Measurements from ENCODE around the gene TMEM69.
"Not testable (repeated sequence)": the region's sequence is repeated elsewhere in the genome, so short reads cannot be mapped to it uniquely, and the experiment has no call there.

The TMEM69 gene, protein sequence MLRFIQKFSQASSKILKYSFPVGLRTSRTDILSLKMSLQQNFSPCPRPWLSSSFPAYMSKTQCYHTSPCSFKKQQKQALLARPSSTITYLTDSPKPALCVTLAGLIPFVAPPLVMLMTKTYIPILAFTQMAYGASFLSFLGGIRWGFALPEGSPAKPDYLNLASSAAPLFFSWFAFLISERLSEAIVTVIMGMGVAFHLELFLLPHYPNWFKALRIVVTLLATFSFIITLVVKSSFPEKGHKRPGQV

GRCh38 chr1:45687754-45688740 lies at the start of gene TMEM69:
Gene TMEM69, plus strand, starts transcription at chr1:45688181. Its CDS starts 2,888 bp downstream, at chr1:45691069.
- peak; percentile 93 for DNase-seq (ENCODE audit: low spot score)

GRCh38 chr1:45640293-45640692 lies 47.7 kb upstream of the TMEM69 start:
- DNase-seq (ENCODE audit: low spot score) = no peak

DNA sequence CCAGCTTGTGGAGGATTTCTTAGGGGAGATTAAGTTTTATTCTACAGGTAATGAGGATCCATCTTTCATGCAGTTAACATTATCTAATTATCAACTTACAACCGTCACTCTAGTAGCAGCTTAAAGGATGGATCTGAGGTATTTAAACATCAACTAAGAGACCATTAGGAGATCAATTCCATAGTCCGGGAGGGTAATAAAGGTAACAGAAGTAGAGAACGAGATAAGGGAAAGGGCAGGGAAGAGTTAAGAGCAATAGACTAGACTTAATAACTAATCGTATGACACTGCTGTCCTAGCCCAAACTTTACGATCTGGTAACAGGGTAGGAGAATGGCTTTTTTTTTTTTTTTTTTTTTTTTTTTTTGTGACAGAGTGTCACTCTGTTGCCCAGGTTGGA lies 44.7 kb upstream of the TMEM69 start:
- DNase-seq (ENCODE audit: low spot score) = no peak

DNA sequence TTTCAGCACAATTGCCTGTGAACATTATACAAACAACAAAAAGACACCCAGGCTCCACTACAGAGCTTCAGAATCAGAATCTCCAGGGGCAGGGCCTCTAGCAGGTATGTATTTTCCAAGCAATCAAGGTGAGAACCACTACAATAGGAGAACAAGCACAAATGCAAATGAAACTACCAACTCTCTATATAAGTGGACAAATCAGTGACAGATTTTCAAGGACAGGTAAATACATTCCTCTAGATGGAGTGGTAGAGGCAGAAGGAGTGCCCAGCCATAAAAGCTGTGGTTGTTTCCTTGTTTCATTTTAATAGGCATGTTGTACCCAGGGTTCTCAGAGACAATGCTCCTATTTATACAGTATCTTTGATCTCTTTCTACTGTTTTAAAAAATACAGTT lies 44.0 kb upstream of the TMEM69 start:
- DNase-seq (ENCODE audit: low spot score) = peak; percentile 33

DNA sequence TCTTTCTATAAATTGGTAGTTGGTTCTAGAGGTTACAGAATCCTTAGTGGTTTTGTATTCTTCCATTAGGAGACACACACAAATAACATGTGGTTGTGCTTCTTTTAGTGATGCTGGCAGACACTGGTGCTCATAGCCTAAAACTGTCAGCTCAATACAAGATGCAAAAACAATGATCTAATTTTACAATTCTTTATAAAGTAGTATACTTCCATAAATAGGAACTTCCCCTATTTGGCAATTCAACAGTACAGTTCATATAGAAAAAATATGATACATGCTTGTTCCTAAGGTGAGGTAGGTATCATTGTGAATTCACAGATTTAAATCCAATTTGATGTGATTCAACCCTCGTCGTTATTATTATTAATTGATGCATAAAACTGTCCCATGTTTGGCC lies 43.3 kb upstream of the TMEM69 start:
- DNase-seq (ENCODE audit: low spot score) = peak; percentile 40

GRCh38 chr1:45647248-45648021 lies 40.5 kb upstream of the TMEM69 start:
- DNase-seq (ENCODE audit: low spot score) = no peak

GRCh38 chr1:45654540-45655280 lies 33.3 kb upstream of the TMEM69 start:
- DNase-seq (ENCODE audit: low spot score) = no peak

DNA sequence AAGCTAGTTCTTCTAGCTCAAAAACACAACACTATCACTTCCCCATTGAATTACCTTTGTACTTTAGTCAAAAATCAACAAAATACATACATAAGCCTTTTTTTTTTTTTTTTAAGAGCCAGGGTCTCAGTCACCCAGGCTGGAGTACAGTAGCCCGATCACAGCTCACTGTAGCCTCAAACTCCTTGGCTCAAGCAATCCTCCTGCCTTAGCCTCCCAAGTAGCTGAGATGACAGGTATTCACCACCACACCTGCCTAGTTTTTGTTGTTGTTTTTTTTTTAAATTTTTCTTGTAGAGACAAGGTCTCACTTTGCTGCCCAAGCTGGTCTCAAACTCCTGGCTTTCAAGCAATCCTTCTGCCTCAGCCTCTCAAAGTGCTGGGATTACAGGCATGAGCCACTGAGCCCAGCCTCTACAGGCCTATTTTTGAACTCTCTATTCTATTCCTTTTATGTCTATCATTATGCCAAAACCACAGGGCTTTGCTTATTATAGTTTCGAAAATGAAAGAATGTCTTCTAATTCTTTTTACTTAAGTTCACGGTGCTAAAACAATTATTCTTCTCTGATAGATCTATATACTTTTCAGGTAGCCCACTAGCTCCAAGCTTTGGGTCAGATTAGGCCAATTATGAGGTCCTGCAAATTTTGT lies 31.3 kb upstream of the TMEM69 start:
- DNase-seq (ENCODE audit: low spot score) = no peak

DNA sequence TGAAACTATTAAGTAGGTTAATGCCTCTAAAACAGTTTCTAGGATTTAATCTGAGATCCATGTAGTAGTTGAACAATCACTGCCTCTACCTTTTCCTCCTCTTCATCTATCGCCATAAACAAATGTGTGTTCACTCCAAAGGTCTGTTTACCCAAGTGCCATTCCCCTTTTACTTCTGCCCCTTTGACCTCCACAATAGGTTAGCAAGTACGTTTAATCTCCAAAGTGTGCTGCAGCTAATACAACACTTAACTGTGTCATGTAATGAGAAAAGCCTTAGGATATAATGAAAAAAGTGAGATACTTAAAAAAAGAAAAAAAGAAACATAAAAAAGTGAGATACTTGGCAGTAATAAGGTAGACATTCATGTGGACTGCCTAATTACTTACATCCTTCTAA lies 29.8 kb upstream of the TMEM69 start:
- no peak for DNase-seq (ENCODE audit: low spot score)

DNA sequence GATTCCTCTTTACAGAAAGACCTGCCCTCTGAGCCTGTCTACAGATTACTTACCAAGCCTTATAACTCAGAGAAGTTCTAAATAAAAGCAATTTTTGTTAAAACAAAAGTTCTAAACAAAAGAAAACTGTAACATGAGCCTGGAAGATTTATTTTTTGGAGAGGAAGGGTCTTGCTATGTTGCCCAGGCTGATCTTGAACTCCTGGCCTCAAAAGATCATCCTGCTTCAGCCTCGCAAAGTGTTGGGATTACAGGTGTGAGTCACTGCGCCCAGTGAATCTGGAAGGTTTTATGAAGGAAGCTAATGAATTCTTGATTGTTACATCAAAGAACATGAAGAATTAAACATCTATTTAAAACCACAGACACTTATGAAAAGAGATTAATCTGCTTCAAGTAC lies 28.8 kb upstream of the TMEM69 start:
- DNase-seq (ENCODE audit: low spot score) = no peak

GRCh38 chr1:45660336-45660735 lies 27.6 kb upstream of the TMEM69 start:
- DNase-seq (ENCODE audit: low spot score) = no peak

GRCh38 chr1:45666836-45667235 lies 21.1 kb upstream of the TMEM69 start:
- DNase-seq (ENCODE audit: low spot score) = no peak

- DNase-seq (ENCODE audit: low spot score) = no peak
These were observed 20.5 kb upstream of the TMEM69 start for GRCh38 chr1:45667321-45668111.

GRCh38 chr1:45668526-45668925 lies 19.5 kb upstream of the TMEM69 start:
- DNase-seq (ENCODE audit: low spot score) = no peak

DNA sequence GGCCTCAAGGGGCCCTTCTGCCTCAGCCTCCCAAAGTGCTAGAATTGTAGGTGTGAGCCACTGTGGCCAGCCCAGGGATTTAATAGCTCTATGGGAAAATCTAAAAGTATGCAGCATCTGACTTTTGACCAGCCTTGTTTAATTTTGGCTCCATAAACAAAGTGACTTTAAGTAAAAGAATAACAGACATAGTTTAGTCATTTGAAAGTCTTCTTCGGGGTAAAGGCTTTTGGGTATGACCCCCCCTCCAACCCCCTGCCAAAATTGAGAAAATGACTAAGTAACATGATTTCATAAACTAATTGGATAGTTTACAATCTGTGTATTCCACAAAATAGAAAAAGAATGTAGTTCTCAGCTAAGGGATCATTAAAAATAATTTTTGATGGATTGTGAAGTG lies 18.6 kb upstream of the TMEM69 start:
- DNase-seq (ENCODE audit: low spot score) = no peak

DNA sequence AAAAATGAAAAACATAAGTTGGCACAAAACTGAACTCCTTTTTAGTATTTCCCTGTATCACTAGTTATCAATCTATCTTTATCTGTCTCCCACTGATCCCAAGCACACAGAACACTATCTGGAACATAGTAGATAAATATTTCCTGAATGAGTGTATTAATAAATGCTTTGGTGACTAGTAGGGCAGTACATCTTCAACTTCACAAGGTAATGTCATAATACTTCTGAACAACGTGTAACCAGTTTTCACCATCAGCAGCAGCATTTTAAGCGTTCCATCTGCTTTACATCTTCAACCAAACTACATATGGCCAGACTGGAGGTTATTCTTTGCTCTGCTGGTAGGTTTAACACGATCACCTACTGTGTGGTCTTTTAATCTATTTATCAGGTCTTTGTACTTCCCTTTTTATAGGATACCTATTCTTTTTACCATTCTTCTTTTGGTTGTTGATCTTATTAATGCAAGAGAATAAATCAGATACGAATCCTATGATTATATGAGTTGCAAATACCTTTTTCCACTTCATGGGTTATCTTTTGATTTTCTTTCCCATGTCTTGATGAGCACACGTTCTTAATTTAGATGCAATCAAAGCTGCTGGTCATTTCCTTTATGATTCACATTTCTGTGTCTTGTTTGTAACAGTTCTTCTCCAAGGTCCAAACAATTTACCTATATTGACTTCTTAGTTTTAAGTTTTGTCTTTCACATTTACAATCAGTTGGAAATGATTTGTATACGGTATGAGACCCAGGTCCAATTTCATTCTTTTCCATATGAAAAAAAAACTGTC lies 17.9 kb upstream of the TMEM69 start:
- DNase-seq (ENCODE audit: low spot score) = no peak

GRCh38 chr1:45673956-45674355 lies 14.0 kb upstream of the TMEM69 start:
- DNase-seq (ENCODE audit: low spot score) = no peak

- DNase-seq (ENCODE audit: low spot score) = no peak
These were observed 13.5 kb upstream of the TMEM69 start for GRCh38 chr1:45674478-45674877.

DNA sequence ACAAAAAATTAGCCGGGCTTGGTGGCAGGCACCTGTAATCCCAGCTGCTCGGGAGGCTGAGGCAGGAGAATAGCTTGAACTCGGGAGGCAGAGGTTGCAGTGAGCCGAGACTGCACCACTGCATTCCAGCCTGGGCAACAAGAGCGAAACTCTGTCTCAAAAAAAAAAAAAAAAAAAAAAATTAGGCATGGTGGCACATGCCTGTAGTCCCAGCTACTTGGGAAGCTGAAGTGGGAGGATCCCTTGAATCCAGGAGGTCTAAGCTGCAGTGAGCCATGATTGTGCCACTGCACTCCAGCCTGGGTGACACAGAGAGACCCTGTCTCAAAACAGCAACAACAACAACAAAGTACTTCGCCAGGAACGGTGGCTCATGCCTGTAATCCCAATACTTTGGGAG lies 11.4 kb upstream of the TMEM69 start:
- DNase-seq (ENCODE audit: low spot score) = not testable (repeated sequence)
